WERI-Rb-1 (cell line): ENCODE measurements around the gene ABCF3.

ENCODE experiments used
- DNase-seq: peaks from one replicate; pipeline ENCODE4 v3.0.0-alpha.2; 2020
- H3K27ac ChIP-seq: fragments of 250-450 bp; sonication (Bioruptor Pico); 2 replicates; pipeline ENCODE4 v1.5.1; 2020; ENCODE audit warnings: mild to moderate bottlenecking, moderate library complexity
- H3K27me3 ChIP-seq: fragments of 250-450 bp; sonication (Bioruptor Pico); 2 replicates; pipeline ENCODE4 v1.5.1; 2021; ENCODE audit warnings: mild to moderate bottlenecking, low read depth, moderate library complexity; ENCODE audit not compliant: insufficient read depth, severe bottlenecking
- H3K36me3 ChIP-seq: fragments of 250-450 bp; sonication (Bioruptor Pico); 2 replicates; pipeline ENCODE4 v1.5.1; 2020; ENCODE audit warnings: mild to moderate bottlenecking, moderate library complexity
- H3K4me3 ChIP-seq: 2 replicates; pipeline ENCODE4 v1.5.1; 2011; ENCODE audit warnings: low read depth, mild to moderate bottlenecking, control low read depth, low read length
- H3K9me3 ChIP-seq: fragments of 250-450 bp; sonication (Bioruptor Pico); 2 replicates; pipeline ENCODE4 v1.5.1; 2021; ENCODE audit warnings: mild to moderate bottlenecking, moderate library complexity; ENCODE audit not compliant: severe bottlenecking
- TF ChIP-seq, protein P1 (sequence below): IDR thresholded peaks from 2 replicates; pipeline ENCODE4 v1.5.1; 2011; ENCODE audit warnings: low read depth, mild to moderate bottlenecking, control low read depth, inconsistent platforms, low read length

Gene ABCF3

DNA sequence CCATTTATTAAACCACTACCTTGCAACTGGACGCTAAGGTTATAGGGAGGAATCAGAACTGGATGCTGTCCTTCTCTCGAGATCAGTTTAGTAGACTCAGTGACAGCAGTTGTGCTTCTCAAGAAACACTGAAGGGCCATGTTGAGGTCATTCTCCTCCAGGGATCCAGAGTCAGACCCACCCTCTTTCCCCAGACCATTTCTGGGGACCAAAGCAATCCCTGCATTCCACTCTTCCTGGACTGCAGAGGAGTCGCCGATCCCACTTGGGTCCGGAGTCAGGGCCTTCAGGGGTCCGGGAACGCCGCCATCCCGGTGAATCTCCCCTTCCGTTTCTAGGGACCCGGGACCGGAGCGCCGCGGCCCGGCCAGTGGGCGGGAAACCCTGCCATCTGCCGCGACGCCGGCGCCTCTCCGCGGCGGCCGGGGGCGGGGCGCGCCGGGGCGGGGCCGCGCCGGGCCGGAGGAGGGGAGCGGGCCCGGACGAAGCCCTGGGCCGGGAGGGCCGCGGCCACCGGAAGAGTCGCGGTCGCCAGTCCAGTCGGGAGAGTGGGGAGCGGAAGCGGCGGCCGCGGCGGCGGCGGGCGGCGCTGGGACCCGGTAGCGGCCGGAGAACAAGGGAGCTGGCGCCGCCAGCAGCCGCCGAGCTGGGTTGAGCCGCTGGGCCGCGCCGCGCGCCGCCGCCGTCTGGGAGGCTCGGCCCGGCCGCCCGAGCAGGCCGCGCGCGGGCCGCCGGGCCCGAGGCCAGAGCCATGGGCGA lies 30.9 kb upstream of the ABCF3 start, which contains the start of gene DVL3:
Gene DVL3 (plus strand): TSS at position 493 of the 759 bp plus-strand sequence. CDS start 259 bp downstream, at position 752.
- Histone ChIP-seq H3K9me3 (no peaks in the 10 kb centered on the region), H3K36me3 (peaks cover 18% of the 10 kb centered on the region), H3K27me3 (no peaks in the 10 kb centered on the region), H3K4me3 (peak within 1 kb of the TSS; percentile 98), H3K27ac (peak within 1 kb of the TSS; percentile 99)
- TF ChIP-seq, protein P1, sequence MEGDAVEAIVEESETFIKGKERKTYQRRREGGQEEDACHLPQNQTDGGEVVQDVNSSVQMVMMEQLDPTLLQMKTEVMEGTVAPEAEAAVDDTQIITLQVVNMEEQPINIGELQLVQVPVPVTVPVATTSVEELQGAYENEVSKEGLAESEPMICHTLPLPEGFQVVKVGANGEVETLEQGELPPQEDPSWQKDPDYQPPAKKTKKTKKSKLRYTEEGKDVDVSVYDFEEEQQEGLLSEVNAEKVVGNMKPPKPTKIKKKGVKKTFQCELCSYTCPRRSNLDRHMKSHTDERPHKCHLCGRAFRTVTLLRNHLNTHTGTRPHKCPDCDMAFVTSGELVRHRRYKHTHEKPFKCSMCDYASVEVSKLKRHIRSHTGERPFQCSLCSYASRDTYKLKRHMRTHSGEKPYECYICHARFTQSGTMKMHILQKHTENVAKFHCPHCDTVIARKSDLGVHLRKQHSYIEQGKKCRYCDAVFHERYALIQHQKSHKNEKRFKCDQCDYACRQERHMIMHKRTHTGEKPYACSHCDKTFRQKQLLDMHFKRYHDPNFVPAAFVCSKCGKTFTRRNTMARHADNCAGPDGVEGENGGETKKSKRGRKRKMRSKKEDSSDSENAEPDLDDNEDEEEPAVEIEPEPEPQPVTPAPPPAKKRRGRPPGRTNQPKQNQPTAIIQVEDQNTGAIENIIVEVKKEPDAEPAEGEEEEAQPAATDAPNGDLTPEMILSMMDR, result no peak
- peak; percentile 72 for DNase-seq

DNA sequence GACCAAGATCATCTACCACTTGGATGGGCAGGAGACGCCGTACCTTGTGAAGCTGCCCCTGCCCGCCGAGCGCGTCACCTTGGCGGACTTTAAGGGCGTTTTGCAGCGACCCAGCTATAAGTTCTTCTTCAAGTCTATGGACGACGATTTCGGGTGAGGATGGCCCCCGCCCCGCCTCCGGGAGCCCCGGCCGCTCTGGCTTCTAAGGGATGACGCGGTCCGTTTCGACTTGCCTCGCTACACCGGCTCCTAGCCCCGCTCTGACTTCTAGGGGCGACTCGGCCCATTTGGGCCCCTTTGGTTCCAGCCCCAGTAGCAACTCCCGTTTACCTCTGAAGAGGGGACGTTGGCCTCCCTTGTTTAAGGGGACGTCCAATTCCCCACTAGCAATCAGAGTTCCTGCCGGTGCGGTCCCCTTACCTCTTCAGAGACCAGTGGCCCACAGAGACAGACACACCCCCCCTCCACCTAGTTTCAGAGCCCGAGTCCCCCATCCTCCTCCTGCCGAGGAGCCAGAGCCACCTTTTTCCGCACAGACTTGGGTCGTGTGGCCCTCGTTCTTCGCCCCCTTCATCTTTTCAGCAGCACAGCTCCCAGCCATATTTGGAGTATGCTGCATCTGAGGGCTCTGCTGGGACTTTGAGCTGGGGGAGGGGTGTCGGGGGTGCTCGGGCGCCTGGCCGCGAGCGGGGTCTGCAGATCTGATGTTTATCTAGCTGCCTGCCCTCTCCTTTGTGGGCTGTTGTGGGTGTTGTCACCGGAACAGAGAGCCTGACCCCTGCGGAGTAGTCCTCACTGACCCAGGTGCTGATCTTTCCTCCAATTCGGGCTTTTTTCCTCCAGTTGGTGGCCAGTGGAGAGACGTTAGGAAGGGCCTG lies 30.1 kb upstream of the ABCF3 start:
- no peaks in the 10 kb centered on the region for H3K27me3 ChIP-seq
- H3K27ac ChIP-seq, result peak overlapping the region; percentile 99
- TF ChIP-seq, protein P1, result no peak
- H3K9me3 ChIP-seq, result no peaks in the 10 kb centered on the region
- H3K4me3 ChIP-seq, result peak overlapping the region; percentile 98
- DNase-seq, result peak; percentile 33
- peaks cover 23% of the 10 kb centered on the region for H3K36me3 ChIP-seq

DNA sequence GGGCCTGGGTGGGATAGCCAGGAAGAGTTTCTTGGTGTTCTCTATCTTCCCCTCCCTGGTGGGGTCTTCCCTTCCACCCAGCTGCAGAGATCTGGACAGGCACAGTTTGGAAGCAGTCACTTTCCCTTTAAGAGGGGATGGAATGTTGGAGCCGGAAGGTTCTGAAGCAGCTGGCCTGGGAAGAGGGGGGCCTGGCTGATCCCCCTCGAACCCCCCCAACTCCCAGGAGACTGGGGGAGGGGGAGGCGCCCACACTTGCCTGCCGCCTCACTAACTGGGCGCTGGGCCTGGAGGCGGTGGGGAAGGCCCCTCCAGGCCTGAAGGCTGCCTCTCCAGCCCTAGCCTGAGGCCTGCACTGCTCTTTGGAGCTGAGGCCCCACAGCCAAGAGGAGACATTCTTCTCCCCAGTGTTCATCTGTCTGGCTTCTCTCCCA lies 29.5 kb upstream of the ABCF3 start:
- H3K36me3 ChIP-seq, result peaks cover 23% of the 10 kb centered on the region
- H3K27me3 ChIP-seq, result no peaks in the 10 kb centered on the region
- H3K9me3 ChIP-seq, result no peaks in the 10 kb centered on the region
- peak overlapping the region; percentile 98 for H3K4me3 ChIP-seq
- TF ChIP-seq, protein P1, result no peak
- DNase-seq, result peak; percentile 63
- peak overlapping the region; percentile 99 for H3K27ac ChIP-seq

- DNase-seq, result no peak
- TF ChIP-seq, protein P1, result no peak
- peaks cover 28% of the 10 kb centered on the region for H3K36me3 ChIP-seq
- no peaks in the 10 kb centered on the region for H3K9me3 ChIP-seq
- H3K27ac ChIP-seq, result peak overlapping the region; percentile 99
- H3K27me3 ChIP-seq, result no peaks in the 10 kb centered on the region
- H3K4me3 ChIP-seq, result peak overlapping the region; percentile 98
Observed at GRCh38 chr3:184157206-184157605, 28.8 kb upstream of the ABCF3 start.

- no peaks in the 10 kb centered on the region for H3K27me3 ChIP-seq
- DNase-seq, result no peak
- no peaks in the 10 kb centered on the region for H3K9me3 ChIP-seq
- TF ChIP-seq, protein P1, result no peak
- no peak overlapping the region for H3K4me3 ChIP-seq
- H3K36me3 ChIP-seq, result peaks cover 34% of the 10 kb centered on the region
- H3K27ac ChIP-seq, result no peak overlapping the region
Observed at GRCh38 chr3:184158404-184158803, 27.6 kb upstream of the ABCF3 start.
